Endodermal cell (in vitro differentiated cells): ENCODE measurements around the gene PASK. TPM values are rescaled to one million over a fixed set of nuclear protein-coding genes. Genes with fewer than 3 reads are reported as not detected.

Experiments
- DNase-seq: peaks from one replicate; pipeline ENCODE4 v3.0.0-alpha.2; 2017
- H3K27ac ChIP-seq: 2 replicates; pipeline ENCODE4 v1.5.1; 2013; ENCODE audit warnings: mild to moderate bottlenecking, low read depth, low read length, moderate library complexity
- H3K27me3 ChIP-seq: 2 replicates; pipeline ENCODE4 v1.6.1; 2013; ENCODE audit warnings: mild to moderate bottlenecking, low read length, moderate library complexity; ENCODE audit not compliant: insufficient read depth, control insufficient read depth, poor library complexity, severe bottlenecking
- H3K36me3 ChIP-seq: 2 replicates; pipeline ENCODE4 v1.7.0; 2013; ENCODE audit warnings: mild to moderate bottlenecking, low read length, moderate library complexity; ENCODE audit not compliant: control insufficient read depth, insufficient read depth
- H3K4me1 ChIP-seq: one replicate; pipeline ENCODE4 v1.7.0; 2013; ENCODE audit warnings: low read length; ENCODE audit not compliant: control insufficient read depth, insufficient read depth
- H3K4me3 ChIP-seq: 2 replicates; pipeline ENCODE4 v1.5.1; 2013; ENCODE audit warnings: mild to moderate bottlenecking, low read length, moderate library complexity
- H3K9ac ChIP-seq: 2 replicates; pipeline ENCODE4 v1.6.1; 2013; ENCODE audit warnings: mild to moderate bottlenecking, low read length, moderate library complexity; ENCODE audit not compliant: poor library complexity, severe bottlenecking; ENCODE audit errors: extremely low read depth
- H3K9me3 ChIP-seq: 2 replicates; pipeline ENCODE4 v1.6.1; 2013; ENCODE audit warnings: mild to moderate bottlenecking, low read length, moderate library complexity; ENCODE audit not compliant: control insufficient read depth
- H3K27ac Mint-ChIP-seq: 2 replicates; pipeline ENCODE4 v1.8.0; 2020; ENCODE audit warnings: mixed read lengths
- H3K27me3 Mint-ChIP-seq: 2 replicates; pipeline ENCODE4 v1.8.0; 2021; ENCODE audit warnings: mild to moderate bottlenecking, mixed read lengths; ENCODE audit not compliant: insufficient read depth
- H3K36me3 Mint-ChIP-seq: 2 replicates; pipeline ENCODE4 v1.8.0; 2020; ENCODE audit warnings: low read depth, mixed read lengths
- H3K4me1 Mint-ChIP-seq: 2 replicates; pipeline ENCODE4 v1.8.0; 2020; ENCODE audit warnings: mixed read lengths
- H3K4me3 Mint-ChIP-seq: 2 replicates; pipeline ENCODE4 v1.8.0; 2020; ENCODE audit warnings: mild to moderate bottlenecking, moderate library complexity, mixed read lengths
- H3K9me3 Mint-ChIP-seq: 2 replicates; pipeline ENCODE4 v1.8.0; 2020; ENCODE audit warnings: mild to moderate bottlenecking, mixed read lengths
- CTCF ChIP-seq: fragments of 200-600 bp; sonication (generic); conservative IDR thresholded peaks from 2 replicates; pipeline ENCODE4 v1.5.0; 2021; ENCODE audit warnings: antibody characterized with exemption, mild to moderate bottlenecking
- WGBS, 2 experiments: methylation state at CpG; one replicate each; pipeline versions ENCODE4 v1.1.5 to v1.1.7; 2013; ENCODE audit warnings: missing lambda C conversion rate in 2 of 2, mixed read lengths in 1 of 2; ENCODE audit not compliant: insufficient coverage in 1 of 2, insufficient read length in 1 of 2; 5-methylcytosine and 5-hydroxymethylcytosine counted together
- total RNA-seq, 2 donors: library from RNA; stranded (reverse); fragmentation: NEBNext Ultra II Directional in 1 of 2; extraction: Animal tissue kit (Norgen Biotek cat#: 25700) in 1 of 2; gene quantifications; 2 replicates in 1 of 2; 3 replicates in 1 of 2; pipeline ENCODE4 v1.2.1, GENCODE V29; 2021

The PASK gene
- total RNA-seq, 2 donors from 2014 or later = 76.5 to 94.5 TPM

GRCh38 chr2:241163601-241164118 is 14.4 kb upstream of the PASK start:
- H3K4me1 Mint-ChIP-seq = no peaks in the 10 kb centered on the region
- H3K9me3 Mint-ChIP-seq = no peaks in the 10 kb centered on the region
- no peak overlapping the region for H3K4me3 Mint-ChIP-seq
- H3K36me3 Mint-ChIP-seq = peaks cover 45% of the 10 kb centered on the region
- no peaks in the 10 kb centered on the region for H3K27me3 ChIP-seq
- H3K27ac Mint-ChIP-seq = no peak overlapping the region
- H3K9me3 ChIP-seq = no peaks in the 10 kb centered on the region
- DNase-seq = no peak
- no peak for TF ChIP-seq CTCF
- WGBS, 2 experiments = 90 to 91% methylated on average over 2 to 3 of the region's 3 CpGs
- H3K27ac ChIP-seq = no peak overlapping the region
- H3K4me1 ChIP-seq = no peaks in the 10 kb centered on the region
- H3K27me3 Mint-ChIP-seq = no peaks in the 10 kb centered on the region
- H3K4me3 ChIP-seq = no peak overlapping the region
- H3K36me3 ChIP-seq = peaks cover 41% of the 10 kb centered on the region
- no peak overlapping the region for H3K9ac ChIP-seq

GRCh38 chr2:241161646-241162281 is 12.5 kb upstream of the PASK start:
- Mint-ChIP-seq H3K4me3 (no peak overlapping the region), H3K4me1 (peaks cover 4% of the 10 kb centered on the region), H3K27me3 (no peaks in the 10 kb centered on the region), H3K27ac (no peak overlapping the region), H3K36me3 (peaks cover 42% of the 10 kb centered on the region), H3K9me3 (no peaks in the 10 kb centered on the region)
- Histone ChIP-seq H3K4me1 (no peaks in the 10 kb centered on the region), H3K9me3 (no peaks in the 10 kb centered on the region), H3K9ac (no peak overlapping the region), H3K27me3 (no peaks in the 10 kb centered on the region), H3K36me3 (peaks cover 47% of the 10 kb centered on the region), H3K4me3 (no peak overlapping the region), H3K27ac (no peak overlapping the region)
- DNase-seq = no peak
- 80 to 90% methylated on average over 3 to 9 of the region's 9 CpGs for WGBS, 2 experiments
- TF ChIP-seq CTCF = no peak

GRCh38 chr2:241160318-241160717 is 11.0 kb upstream of the PASK start:
- Histone ChIP-seq H3K4me1 (no peaks in the 10 kb centered on the region), H3K9ac (no peak overlapping the region), H3K27me3 (no peaks in the 10 kb centered on the region), H3K27ac (no peak overlapping the region), H3K9me3 (no peaks in the 10 kb centered on the region), H3K4me3 (no peak overlapping the region), H3K36me3 (peaks cover 40% of the 10 kb centered on the region)
- DNase-seq = no peak
- Mint-ChIP-seq H3K4me3 (no peak overlapping the region), H3K9me3 (no peaks in the 10 kb centered on the region), H3K27me3 (no peaks in the 10 kb centered on the region), H3K4me1 (peaks cover 6% of the 10 kb centered on the region), H3K36me3 (peaks cover 37% of the 10 kb centered on the region), H3K27ac (no peak overlapping the region)
- 96 to 97% methylated on average over 5 to 7 of the region's 7 CpGs for WGBS, 2 experiments
- TF ChIP-seq CTCF = no peak
